HPDE6-E6E7 (cell line): Measurements from ENCODE around the gene ATP9B.
"Not testable (repeated sequence)": the region's sequence is repeated elsewhere in the genome, so short reads cannot be mapped to it uniquely, and the experiment has no call there.

ENCODE experiments used
- DNase-seq: peaks from one replicate; pipeline ENCODE4 v3.0.0; 2011; ENCODE audit warnings: missing footprints; ENCODE audit errors: extremely low spot score

Gene ATP9B

GRCh38 chr18:79241755-79242154, 172.6 kb downstream of the ATP9B start:
- DNase-seq, result no peak

- DNase-seq, result no peak
These were observed 173.1 kb downstream of the ATP9B start for GRCh38 chr18:79242246-79242645.

GRCh38 chr18:79245517-79246001, 176.4 kb downstream of the ATP9B start:
- DNase-seq, result no peak

GRCh38 chr18:79246309-79247108, 177.3 kb downstream of the ATP9B start:
- DNase-seq, result peak; percentile 62

- no peak for DNase-seq
These were observed 179.4 kb downstream of the ATP9B start for GRCh38 chr18:79248495-79249060.

DNA sequence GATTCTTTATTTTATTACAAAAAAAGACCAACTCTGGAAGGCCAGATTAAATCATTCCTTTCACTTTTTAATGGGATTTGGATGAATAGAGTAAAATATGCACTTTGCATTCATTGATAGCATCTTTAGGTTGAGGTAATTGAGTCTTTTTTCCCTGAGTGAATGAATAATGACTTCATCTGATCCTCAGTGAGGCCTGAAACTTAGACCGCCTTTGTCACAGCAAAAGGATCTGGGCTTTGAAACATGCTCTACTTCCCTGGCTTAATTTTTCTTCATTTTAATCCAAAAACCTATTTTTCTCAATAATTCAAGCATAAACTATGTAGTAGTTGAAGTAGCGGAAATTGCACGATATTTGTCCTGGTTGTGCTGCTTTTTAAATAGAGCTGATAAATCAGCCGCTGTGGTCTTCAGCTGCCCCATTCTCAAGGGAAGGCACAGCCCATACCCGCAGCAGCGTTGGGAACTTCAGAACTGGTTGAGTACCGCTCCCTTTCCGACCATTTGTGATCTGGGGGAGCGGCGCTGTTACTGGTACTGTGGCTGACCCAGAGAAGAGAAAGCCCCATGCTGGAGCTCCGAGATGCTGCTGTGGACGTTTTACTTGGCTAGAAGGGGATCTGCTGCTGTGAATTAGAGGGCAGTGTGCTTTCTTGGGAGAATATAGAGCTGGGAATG, 181.2 kb downstream of the ATP9B start:
- no peak for DNase-seq

DNA sequence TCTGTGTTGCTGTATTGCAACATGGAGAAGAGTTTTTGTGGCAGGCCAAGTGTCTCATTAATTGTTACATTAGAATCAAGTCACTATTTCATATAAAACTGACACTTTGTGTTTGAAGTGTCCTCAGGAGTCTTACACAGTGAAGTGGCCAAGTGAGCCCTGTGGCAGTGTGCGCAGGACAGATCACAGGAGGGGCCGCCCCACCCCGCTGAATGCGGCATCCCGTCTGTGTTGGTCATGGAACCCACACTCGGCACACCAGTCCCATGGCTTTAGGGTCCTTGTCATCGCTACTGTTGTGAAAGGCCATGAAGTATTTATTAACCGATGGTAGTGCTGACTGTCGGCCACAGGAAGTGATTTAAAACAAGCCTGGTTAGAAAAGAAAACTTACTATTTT, 181.8 kb downstream of the ATP9B start:
- no peak for DNase-seq

DNA sequence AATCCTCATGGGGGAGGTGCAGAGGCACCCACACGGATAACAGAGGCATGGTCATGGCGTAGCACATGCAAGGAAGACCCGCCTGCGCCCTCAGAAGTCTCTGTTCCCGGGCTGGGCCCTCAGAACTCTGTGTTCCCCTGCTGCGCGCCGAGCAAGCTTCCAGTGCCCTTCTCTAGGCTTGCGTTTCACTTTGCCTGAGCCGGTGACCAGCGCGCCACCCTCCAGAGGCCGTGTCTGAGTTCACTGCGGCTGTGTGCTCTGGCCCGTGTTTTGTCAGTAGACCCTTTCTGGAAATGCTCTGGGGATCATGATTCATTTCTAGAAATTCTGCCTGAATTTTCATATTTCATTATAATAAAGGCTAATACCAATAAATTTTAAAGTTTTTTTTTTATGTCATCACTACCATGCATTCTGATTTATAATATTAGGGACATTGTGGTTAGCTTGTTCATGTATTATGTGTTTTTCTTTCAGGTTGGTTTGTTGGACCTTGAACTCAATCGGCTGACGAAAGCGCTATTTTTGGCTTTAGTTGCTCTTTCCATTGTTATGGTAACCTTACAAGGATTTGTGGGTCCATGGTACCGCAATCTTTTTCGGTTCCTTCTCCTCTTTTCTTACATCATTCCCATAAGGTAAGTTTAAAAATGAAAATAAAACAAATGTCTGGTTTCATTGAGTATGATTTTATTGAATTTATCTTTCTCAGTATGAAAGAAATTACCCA, 183.9 kb downstream of the ATP9B start:
- DNase-seq, result no peak

DNA sequence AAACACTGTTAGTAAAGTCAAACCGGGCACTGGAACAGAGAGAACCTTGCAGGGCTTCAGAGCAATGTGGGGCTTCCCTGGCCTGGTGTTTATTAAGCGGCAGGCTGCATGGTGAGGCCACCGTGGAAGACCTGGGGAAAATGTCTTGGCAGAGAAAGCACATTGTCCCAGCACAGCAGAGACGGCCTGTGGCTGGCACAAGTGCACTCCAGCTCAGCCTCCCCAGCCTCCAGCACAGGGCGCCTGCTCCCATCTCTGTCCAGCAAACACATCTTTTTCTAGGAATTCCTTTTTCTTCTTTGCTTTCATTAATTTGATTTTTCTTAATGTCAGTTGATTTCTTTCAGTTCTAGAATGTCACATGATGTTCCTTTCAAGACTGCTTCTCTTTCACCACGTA, 188.3 kb downstream of the ATP9B start:
- DNase-seq, result no peak

DNA sequence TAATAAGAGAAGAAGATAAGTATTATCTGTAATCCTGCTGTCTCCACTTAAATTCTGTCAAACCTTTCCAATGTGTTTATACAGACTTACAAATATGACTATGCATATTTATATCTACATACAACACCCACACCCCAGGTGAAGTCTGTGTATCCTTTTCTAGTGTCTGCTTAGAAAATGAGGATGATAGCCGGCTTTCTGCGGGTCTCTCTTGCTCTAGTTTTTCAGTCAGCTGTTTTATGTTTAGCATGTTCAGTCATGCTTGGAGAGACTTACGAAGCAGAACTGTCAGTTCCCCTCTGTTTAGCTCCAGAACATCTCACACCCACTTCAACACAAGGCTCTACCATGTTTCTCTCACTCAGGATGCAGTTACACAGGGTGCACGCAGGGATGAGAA, 189.3 kb downstream of the ATP9B start:
- DNase-seq, result no peak

DNA sequence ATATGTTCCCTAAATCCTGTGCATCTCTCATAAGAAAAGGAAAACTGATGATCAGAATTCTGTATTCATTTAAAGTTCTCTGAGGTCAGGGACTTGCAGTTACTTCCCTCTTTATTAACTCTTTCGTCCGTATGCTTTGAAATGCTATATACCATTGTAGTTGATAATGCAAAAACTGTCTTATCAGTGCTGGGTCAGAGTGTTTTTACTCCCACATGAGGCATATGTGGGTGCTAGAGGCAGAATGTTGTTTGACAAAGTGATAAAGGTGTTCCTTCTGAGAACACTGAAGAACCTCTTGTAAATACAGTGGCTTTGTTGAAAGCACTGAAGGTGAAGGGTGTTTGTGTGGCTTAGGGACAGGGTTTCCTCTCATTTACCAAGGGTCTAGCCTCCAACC, 190.0 kb downstream of the ATP9B start:
- DNase-seq, result no peak

DNA sequence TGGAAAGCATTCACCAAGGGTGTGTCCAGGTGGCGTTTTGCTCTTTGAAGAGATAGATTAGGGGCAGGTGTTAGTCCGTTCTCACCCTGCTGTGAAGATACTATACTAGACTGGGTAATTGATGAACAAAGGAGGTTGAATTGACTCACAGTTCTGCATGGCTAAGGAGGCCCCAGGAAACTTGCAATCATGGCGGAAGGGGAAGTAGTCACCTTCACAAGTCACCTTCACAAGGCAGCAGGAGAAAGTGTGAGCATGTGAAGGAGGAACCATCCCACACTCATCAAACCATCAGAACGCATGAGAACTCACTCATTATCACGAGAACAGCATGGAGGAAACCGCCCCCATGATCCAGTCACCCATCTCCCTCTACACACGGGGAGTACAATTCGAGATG, 190.8 kb downstream of the ATP9B start:
- DNase-seq, result no peak

- DNase-seq, result no peak
These were observed 191.3 kb downstream of the ATP9B start for GRCh38 chr18:79260510-79260909.

DNA sequence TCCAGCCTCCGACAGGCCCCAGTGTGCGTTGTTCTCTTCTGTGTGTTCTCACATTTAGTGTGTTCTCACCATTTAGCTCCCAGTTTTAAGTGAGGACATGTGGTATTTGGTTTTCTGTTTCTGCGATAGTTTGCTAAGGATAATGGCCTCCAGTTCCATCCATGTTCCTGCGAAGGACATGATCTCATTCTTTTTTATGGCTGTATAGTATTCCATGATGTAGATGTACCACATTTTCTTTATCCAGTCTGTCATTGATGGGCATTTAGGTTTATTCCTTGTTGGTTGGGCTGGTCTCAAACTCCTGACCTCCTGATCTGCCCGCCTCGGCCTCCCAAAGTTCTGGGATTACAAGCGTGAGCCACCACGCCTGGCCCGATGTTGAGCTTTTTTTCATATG, 195.9 kb downstream of the ATP9B start:
- DNase-seq, result not testable (repeated sequence)

DNA sequence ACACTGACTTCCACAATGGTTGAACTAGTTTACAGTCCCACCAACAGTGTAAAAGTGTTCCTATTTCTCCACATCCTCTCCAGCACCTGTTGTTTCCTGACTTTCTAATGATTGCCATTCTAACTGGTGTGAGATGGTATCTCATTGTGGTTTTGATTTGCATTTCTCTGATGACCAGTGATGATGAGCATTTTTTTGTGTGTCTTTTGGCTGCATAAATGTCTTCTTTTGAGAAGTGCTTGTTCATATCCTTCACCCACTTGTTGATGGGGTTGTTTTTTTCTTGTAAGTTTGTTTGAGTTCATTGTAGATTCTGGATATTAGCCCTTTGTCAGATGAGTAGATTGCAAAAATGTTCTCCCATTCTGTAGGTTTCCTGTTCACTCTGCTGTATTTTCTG, 202.6 kb downstream of the ATP9B start:
- not testable (repeated sequence) for DNase-seq

GRCh38 chr18:79272916-79273315, 203.7 kb downstream of the ATP9B start:
- no peak for DNase-seq

DNA sequence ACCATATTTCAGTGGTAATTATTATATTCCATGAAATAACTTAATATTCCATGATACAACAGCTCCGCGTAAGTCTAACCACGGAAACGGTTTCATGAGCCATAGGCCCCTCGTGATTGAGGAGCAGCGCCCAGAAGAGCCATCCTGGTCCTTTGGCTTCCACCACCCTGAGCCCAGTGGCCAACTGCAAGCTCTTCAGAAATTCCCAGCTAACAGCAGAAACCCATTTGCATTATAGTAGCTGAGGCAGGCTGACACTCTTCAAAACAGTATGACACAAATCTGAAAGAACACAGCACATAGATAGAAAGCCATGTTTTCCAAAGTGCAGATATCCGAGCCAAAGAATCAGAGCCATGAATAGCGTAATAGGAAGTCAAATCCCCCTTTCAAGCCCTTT, 205.6 kb downstream of the ATP9B start:
- no peak for DNase-seq

GRCh38 chr18:79275461-79275860, 206.3 kb downstream of the ATP9B start:
- DNase-seq, result no peak

DNA sequence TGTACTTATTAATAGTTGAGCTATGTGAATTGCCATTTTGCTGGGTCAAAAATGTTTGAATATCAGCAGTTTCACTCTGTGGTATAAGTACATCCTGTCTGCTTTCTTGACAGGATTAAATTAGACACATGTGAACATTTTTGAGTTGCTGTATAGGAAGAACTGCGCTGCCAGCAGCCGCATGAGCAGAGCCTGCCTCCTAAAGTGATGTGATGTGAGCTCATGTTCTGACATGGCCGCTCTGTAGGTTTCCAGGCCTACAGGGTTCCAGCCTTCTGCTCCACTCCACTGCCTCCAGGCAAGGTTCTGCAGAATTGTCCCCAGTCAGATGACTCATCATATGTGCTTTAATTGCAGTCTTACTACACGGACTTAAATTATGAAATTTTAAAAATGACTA, 206.8 kb downstream of the ATP9B start:
- DNase-seq, result no peak

- DNase-seq, result no peak
These were observed 209.7 kb downstream of the ATP9B start for GRCh38 chr18:79278896-79279295.

DNA sequence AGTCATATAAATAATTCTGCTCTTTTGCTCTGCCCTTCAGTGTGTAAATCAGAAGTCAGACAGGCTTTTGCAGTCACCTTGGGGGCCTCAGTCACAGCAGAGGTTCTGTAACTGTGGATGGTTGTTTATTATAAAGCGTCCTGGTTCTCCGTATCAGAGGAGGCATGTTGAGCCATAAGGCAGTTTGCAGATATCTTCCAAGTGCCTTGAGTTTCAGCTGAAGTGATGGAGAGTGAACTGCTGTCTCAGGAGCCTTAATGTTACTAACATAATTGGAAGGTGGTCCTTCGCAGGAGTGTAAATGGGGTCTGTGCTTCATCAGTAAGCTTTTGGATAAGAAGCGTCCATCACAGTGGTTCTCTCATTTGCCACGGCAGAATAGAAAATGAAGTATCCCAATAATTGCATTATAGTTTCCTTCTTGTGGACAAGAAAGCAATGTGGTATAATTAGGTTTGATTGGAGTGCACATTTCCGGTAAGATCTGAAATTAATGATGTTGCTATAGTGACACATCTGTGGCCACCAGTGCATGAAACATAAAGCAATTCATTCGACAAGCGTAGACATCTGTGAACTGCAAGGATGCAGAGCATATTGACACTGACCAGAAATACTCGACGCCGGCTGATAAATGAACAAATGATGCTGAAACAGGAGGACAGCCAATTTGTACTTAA, 214.1 kb downstream of the ATP9B start:
- no peak for DNase-seq

DNA sequence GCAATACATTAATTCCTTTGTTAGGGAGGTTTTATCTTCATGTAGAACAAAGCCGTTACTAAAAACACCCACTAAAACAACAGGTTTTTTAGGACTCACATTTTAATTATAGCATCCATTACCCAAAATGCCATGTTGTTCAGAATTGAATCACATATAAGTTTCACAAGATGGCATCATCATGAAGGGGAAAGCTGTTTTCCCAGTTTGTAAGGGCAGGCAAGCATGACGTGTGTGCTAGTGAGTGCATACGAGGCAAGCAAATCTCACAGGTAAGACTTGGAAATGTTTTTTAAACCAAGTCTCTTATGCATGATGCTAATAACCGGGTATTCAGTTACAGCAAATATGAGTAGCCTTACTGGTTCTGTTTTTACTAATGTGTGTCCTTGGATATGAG, 214.7 kb downstream of the ATP9B start:
- no peak for DNase-seq
